ENCODE results near the gene TNFRSF6B. TPM values are rescaled to one million over a fixed set of nuclear protein-coding genes. Genes with fewer than 3 reads are reported as not detected.

The TNFRSF6B gene
- total and polyA plus RNA-seq, 2 donors from 2014 or later, result 2.4 to 64.5 TPM

DNA sequence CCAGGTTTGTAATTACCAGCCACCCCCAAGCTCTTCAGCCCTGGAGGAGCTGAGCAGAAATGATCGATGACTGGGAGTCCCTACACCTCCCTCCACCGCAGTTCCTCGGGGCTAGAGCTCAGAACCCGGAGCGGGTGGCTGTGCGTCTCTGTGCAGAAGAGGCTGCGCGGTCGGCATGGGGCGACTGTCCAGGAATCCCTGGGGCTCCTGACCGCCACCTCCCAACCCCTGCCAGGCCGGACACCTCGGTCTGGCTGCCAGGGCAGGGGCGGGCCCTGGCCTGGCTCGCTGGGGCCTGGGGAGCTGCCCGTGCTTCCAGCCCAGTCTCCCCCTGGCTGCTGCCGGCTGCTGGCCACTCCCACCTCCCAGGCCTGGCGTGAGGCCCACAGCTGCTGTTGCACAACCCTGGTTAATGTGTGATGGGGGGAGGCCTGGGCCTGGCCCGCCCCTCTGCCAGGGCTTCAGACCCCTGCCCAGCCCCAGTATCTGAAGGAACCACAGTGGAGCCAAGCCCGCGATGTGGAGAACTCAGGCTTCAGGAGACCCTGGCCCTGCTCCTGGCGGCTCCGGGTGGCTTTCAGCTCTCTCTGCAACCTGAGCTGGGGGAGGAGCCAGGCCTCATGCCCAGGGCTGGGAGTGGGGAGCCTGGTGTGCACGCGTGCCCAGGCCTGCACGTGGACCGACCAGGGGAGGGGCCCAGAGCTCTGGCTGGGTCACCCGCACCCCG lies 44.3 kb downstream of the TNFRSF6B start:
- peak overlapping the region; percentile 42 to 80 (median 69) for H3K9ac ChIP-seq (ENCODE audit: low read length in 3 of 3)
- DNase-seq (peak; percentile 90 to 97 (median 93)), FAIRE-seq (no peak)
- intact Hi-C loops (cut with DNase I), result no loop called here
- no peaks in the 10 kb centered on the region for H3K9me3 ChIP-seq (ENCODE audit: control insufficient read depth in 2 of 3, insufficient read depth in 1 of 3, low read length in 3 of 3)
- H3K27me3 ChIP-seq (ENCODE audit: control insufficient read depth, insufficient read depth, low read length), result no peaks in the 10 kb centered on the region
- H3K4me1 ChIP-seq (ENCODE audit: control insufficient read depth in 2 of 3, insufficient read depth in 2 of 3, low read depth in 1 of 3, low read length in 3 of 3), result peaks cover 0 to 16% (median 5%) of the 10 kb centered on the region in 3 donors
- peaks cover 0 to 13% (median 2%) of the 10 kb centered on the region in 3 donors for H3K36me3 ChIP-seq (ENCODE audit: control insufficient read depth in 2 of 3, insufficient read depth in 3 of 3, low read length in 3 of 3)
- peak overlapping the region; percentile 54 to 71 (median 62) for H3K4me3 ChIP-seq (ENCODE audit: low read length in 3 of 3)
- TF ChIP-seq, protein P1, sequence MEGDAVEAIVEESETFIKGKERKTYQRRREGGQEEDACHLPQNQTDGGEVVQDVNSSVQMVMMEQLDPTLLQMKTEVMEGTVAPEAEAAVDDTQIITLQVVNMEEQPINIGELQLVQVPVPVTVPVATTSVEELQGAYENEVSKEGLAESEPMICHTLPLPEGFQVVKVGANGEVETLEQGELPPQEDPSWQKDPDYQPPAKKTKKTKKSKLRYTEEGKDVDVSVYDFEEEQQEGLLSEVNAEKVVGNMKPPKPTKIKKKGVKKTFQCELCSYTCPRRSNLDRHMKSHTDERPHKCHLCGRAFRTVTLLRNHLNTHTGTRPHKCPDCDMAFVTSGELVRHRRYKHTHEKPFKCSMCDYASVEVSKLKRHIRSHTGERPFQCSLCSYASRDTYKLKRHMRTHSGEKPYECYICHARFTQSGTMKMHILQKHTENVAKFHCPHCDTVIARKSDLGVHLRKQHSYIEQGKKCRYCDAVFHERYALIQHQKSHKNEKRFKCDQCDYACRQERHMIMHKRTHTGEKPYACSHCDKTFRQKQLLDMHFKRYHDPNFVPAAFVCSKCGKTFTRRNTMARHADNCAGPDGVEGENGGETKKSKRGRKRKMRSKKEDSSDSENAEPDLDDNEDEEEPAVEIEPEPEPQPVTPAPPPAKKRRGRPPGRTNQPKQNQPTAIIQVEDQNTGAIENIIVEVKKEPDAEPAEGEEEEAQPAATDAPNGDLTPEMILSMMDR (IDR thresholded peaks at IDR 0.05; ENCODE audit: borderline replicate concordance, extremely low read depth, insufficient read depth), result no peak
- H3K27ac ChIP-seq (ENCODE audit: low read depth in 2 of 2, low read length in 2 of 2), result peak overlapping the region; percentile 89 to 92

DNA sequence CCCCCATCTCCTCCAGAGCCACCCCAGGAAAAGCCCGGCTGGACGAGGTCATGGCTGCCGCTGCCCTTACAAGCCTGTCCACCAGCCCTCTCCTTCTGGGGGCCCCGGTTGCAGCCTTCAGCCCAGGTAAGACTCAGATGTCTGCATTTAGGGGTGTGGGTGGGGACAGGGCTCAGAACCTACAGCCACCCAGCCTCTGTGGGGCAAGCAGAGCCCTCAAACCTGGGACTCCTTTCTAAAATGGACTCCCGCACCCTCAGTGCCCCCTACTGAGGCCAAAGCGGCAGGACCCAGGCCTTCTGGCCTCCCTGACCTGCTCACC lies 44.9 kb downstream of the TNFRSF6B start:
- intact Hi-C loops (cut with DNase I), result no loop called here
- Histone ChIP-seq H3K4me1 (ENCODE audit: control insufficient read depth in 2 of 3, insufficient read depth in 2 of 3, low read depth in 1 of 3, low read length in 3 of 3) (peaks cover 0 to 16% (median 5%) of the 10 kb centered on the region in 3 donors), H3K27me3 (ENCODE audit: control insufficient read depth, insufficient read depth, low read length) (no peaks in the 10 kb centered on the region), H3K27ac (ENCODE audit: low read depth in 2 of 2, low read length in 2 of 2) (peak overlapping the region; percentile 89 to 92), H3K36me3 (ENCODE audit: control insufficient read depth in 2 of 3, insufficient read depth in 3 of 3, low read length in 3 of 3) (peaks cover 0 to 13% (median 2%) of the 10 kb centered on the region in 3 donors), H3K9ac (ENCODE audit: low read length in 3 of 3) (peak overlapping the region in 2 of 3 donors; percentile 32 to 40), H3K4me3 (ENCODE audit: low read length in 3 of 3) (peak overlapping the region; percentile 12 to 71 (median 60)), H3K9me3 (ENCODE audit: control insufficient read depth in 2 of 3, insufficient read depth in 1 of 3, low read length in 3 of 3) (no peaks in the 10 kb centered on the region)
- FAIRE-seq (no peak), DNase-seq (no peak)
- TF ChIP-seq, protein P1 (IDR thresholded peaks at IDR 0.05; ENCODE audit: borderline replicate concordance, extremely low read depth, insufficient read depth), result no peak

DNA sequence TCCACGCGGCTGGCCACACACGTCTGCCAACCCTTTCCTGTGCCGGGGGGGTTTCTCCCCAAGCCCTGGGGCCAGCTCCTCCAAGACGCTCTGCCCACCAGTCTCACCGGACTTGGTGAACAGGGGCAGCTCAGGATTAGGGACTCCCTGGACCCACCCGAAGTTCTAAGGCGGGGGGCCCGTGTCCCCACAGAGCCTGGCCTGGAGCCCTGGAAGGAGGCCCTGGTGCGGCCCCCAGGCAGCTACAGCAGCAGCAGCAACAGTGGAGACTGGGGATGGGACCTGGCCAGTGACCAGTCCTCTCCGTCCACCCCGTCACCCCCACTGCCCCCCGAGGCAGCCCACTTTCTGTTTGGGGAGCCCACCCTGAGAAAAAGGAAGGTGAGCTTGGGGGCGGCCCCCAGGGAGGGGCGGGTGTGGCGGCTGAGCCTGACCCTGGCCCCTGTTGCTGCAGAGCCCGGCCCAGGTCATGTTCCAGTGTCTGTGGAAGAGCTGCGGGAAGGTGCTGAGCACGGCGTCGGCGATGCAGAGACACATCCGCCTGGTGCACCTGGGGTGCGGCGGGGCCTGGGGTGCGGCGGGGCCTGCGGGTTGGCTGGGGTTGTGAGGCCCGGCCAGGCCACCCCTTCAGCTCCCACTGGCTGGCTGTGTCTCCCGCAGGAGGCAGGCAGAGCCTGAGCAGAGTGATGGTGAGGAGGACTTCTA lies 45.4 kb downstream of the TNFRSF6B start:
- intact Hi-C loops (cut with DNase I), result no loop called here
- H3K27ac ChIP-seq (ENCODE audit: low read depth in 2 of 2, low read length in 2 of 2), result peak overlapping the region; percentile 89 to 92
- peak overlapping the region in 2 of 3 donors; percentile 60 to 71 for H3K4me3 ChIP-seq (ENCODE audit: low read length in 3 of 3)
- H3K36me3 ChIP-seq (ENCODE audit: control insufficient read depth in 2 of 3, insufficient read depth in 3 of 3, low read length in 3 of 3), result peaks cover 0 to 13% (median 2%) of the 10 kb centered on the region in 3 donors
- DNase-seq (peak in 2 of 5 donors; percentile 71 to 76), FAIRE-seq (no peak)
- no peaks in the 10 kb centered on the region for H3K9me3 ChIP-seq (ENCODE audit: control insufficient read depth in 2 of 3, insufficient read depth in 1 of 3, low read length in 3 of 3)
- H3K4me1 ChIP-seq (ENCODE audit: control insufficient read depth in 2 of 3, insufficient read depth in 2 of 3, low read depth in 1 of 3, low read length in 3 of 3), result peaks cover 0 to 16% (median 5%) of the 10 kb centered on the region in 3 donors
- no peaks in the 10 kb centered on the region for H3K27me3 ChIP-seq (ENCODE audit: control insufficient read depth, insufficient read depth, low read length)
- H3K9ac ChIP-seq (ENCODE audit: low read length in 3 of 3), result peak overlapping the region in 2 of 3 donors; percentile 32 to 40
- TF ChIP-seq, protein P1 (IDR thresholded peaks at IDR 0.05; ENCODE audit: borderline replicate concordance, extremely low read depth, insufficient read depth), result no peak
